MM.1S (cell line): ENCODE measurements around the gene RIC1.

Experiments
- DNase-seq: peaks from one replicate; pipeline ENCODE4 v3.0.0-alpha.2; 2015
- H2AFZ ChIP-seq: fragments of 300-600 bp; sonication (generic); 2 replicates; pipeline ENCODE4 v1.6.0; 2016; ENCODE audit warnings: antibody characterized with exemption, low read length
- H3F3A ChIP-seq: fragments of 300-600 bp; sonication (generic); 2 replicates; pipeline ENCODE4 v1.6.1; 2016; ENCODE audit warnings: mild to moderate bottlenecking, antibody characterized with exemption, low read length, moderate library complexity, mixed read lengths; ENCODE audit not compliant: insufficient read depth
- H3K27ac ChIP-seq: fragments of 300-600 bp; sonication (generic); 2 replicates; pipeline ENCODE4 v1.5.1; 2016; ENCODE audit warnings: mild to moderate bottlenecking, low read length
- H3K27me3 ChIP-seq: fragments of 300-600 bp; sonication (generic); replicated peaks from 2 replicates; pipeline ENCODE4 v1.6.0; 2016; ENCODE audit warnings: low read length; ENCODE audit not compliant: insufficient read depth
- H3K36me3 ChIP-seq: fragments of 300-600 bp; sonication (generic); replicated peaks from 2 replicates; pipeline ENCODE4 v1.6.1; 2016; ENCODE audit warnings: mild to moderate bottlenecking, low read length, mixed read lengths; ENCODE audit not compliant: insufficient read depth
- H3K4me1 ChIP-seq: fragments of 300-600 bp; sonication (generic); 2 replicates; pipeline ENCODE4 v1.6.1; 2016; ENCODE audit warnings: low read length, mixed read lengths
- H3K4me2 ChIP-seq: fragments of 300-600 bp; sonication (generic); 2 replicates; pipeline ENCODE4 v1.6.0; 2016; ENCODE audit warnings: low read depth, low read length
- H3K4me3 ChIP-seq: fragments of 300-600 bp; sonication (generic); 2 replicates; pipeline ENCODE4 v1.5.1; 2016; ENCODE audit warnings: low read length, mixed read lengths
- H3K79me2 ChIP-seq: fragments of 300-600 bp; sonication (generic); 2 replicates; pipeline ENCODE4 v1.6.1; 2016; ENCODE audit warnings: mixed run types, low read length, mixed read lengths
- H3K9ac ChIP-seq: fragments of 300-600 bp; sonication (generic); 2 replicates; pipeline ENCODE4 v1.6.1; 2016; ENCODE audit warnings: low read length, mixed read lengths
- H3K9me2 ChIP-seq: fragments of 300-600 bp; sonication (generic); replicated peaks from 2 replicates; pipeline ENCODE4 v1.6.1; 2016; ENCODE audit warnings: mild to moderate bottlenecking, low read length, mixed read lengths; ENCODE audit not compliant: insufficient read depth
- H3K9me3 ChIP-seq: fragments of 300-600 bp; sonication (generic); replicated peaks from 2 replicates; pipeline ENCODE4 v1.6.1; 2016; ENCODE audit warnings: mild to moderate bottlenecking, low read length, mixed read lengths; ENCODE audit not compliant: insufficient read depth
- H4K20me1 ChIP-seq: fragments of 300-600 bp; sonication (generic); 2 replicates; pipeline ENCODE4 v1.6.1; 2016; ENCODE audit warnings: mild to moderate bottlenecking, low read length, moderate library complexity, mixed read lengths; ENCODE audit not compliant: insufficient read depth
- CTCF ChIP-seq: fragments of 300-600 bp; sonication (generic); IDR thresholded peaks from 2 replicates; pipeline ENCODE4 v1.5.1; 2016; ENCODE audit warnings: antibody characterized with exemption, low read length, mixed read lengths
- EZH2 ChIP-seq: fragments of 300-600 bp; sonication (generic); optimal IDR thresholded peaks from 2 replicates; pipeline ENCODE3; 2017; ENCODE audit warnings: low read depth, mild to moderate bottlenecking, antibody characterized with exemption, low read length, mixed read lengths
- EZH2phosphoT487 ChIP-seq: fragments of 300-600 bp; sonication (generic); IDR thresholded peaks from 2 replicates; pipeline ENCODE4 v1.6.1; 2018; ENCODE audit warnings: antibody characterized with exemption, low read length

RIC1 gene

GRCh38 chr9:5708414-5708813, 79.5 kb downstream of the RIC1 start:
- TF ChIP-seq CTCF (no peak), EZH2phosphoT487 (no peak), EZH2 (no peak)
- Histone ChIP-seq H3K4me2 (no peak overlapping the region), H3K4me3 (no peak overlapping the region), H3K27ac (no peak overlapping the region), H3K79me2 (peaks cover 65% of the 10 kb centered on the region), H3K9me3 (no peaks in the 10 kb centered on the region), H4K20me1 (no peaks in the 10 kb centered on the region), H2AFZ (no peak overlapping the region), H3K9me2 (no peaks in the 10 kb centered on the region), H3K36me3 (peaks cover 7% of the 10 kb centered on the region), H3K27me3 (no peaks in the 10 kb centered on the region), H3F3A (no peaks in the 10 kb centered on the region), H3K9ac (no peak overlapping the region), H3K4me1 (no peaks in the 10 kb centered on the region)
- DNase-seq: no peak

- Histone ChIP-seq H3K4me2 (no peak overlapping the region), H3K36me3 (peaks cover 3% of the 10 kb centered on the region; the same call in 1 of the 2 replicates), H3K27ac (no peak overlapping the region), H3K4me1 (no peaks in the 10 kb centered on the region), H3K9me2 (no peaks in the 10 kb centered on the region), H3K9ac (no peak overlapping the region), H3F3A (no peaks in the 10 kb centered on the region), H4K20me1 (no peaks in the 10 kb centered on the region), H3K9me3 (no peaks in the 10 kb centered on the region), H2AFZ (no peak overlapping the region), H3K79me2 (peaks cover 34% of the 10 kb centered on the region), H3K27me3 (no peaks in the 10 kb centered on the region), H3K4me3 (no peak overlapping the region)
- TF ChIP-seq EZH2phosphoT487 (no peak), EZH2 (no peak), CTCF (no peak)
- no peak for DNase-seq
Observed at GRCh38 chr9:5712651-5713390, 83.9 kb downstream of the RIC1 start.

- Histone ChIP-seq H3K27me3 (no peaks in the 10 kb centered on the region), H4K20me1 (no peaks in the 10 kb centered on the region), H3K36me3 (peaks cover 3% of the 10 kb centered on the region; the same call in 1 of the 2 replicates), H3K79me2 (peaks cover 19% of the 10 kb centered on the region), H2AFZ (no peak overlapping the region), H3F3A (no peaks in the 10 kb centered on the region), H3K9me3 (no peaks in the 10 kb centered on the region), H3K4me1 (no peaks in the 10 kb centered on the region), H3K4me2 (no peak overlapping the region), H3K27ac (no peak overlapping the region), H3K4me3 (no peak overlapping the region), H3K9me2 (no peaks in the 10 kb centered on the region), H3K9ac (no peak overlapping the region)
- DNase-seq: no peak
- TF ChIP-seq CTCF (peak; percentile 39), EZH2 (no peak), EZH2phosphoT487 (no peak)
Observed at GRCh38 chr9:5714501-5715401, 85.8 kb downstream of the RIC1 start.
